Astrocyte of the cerebellum (primary cell): Measurements from ENCODE around the gene PDE7B.

Experiments used
- DNase-seq: peaks from one replicate; pipeline ENCODE4 v3.0.0-alpha.2; 2011; ENCODE audit warnings: low read depth
- H3K4me3 ChIP-seq: 2 replicates; pipeline ENCODE4 v1.5.1; 2011; ENCODE audit warnings: mild to moderate bottlenecking, low read depth, low read length, moderate library complexity
- CTCF ChIP-seq: IDR thresholded peaks from 2 replicates; pipeline ENCODE4 v1.5.1; 2012; ENCODE audit warnings: low read length, low read depth, moderate library complexity, mild to moderate bottlenecking; ENCODE audit errors: missing control alignments
- in situ Hi-C: cut with HindIII; loops from 2 replicates; pipeline ENCODE4 v1.10.0; 2017; ENCODE audit warnings: low sequenced_read_pairs

PDE7B gene

GRCh38 chr6:136030131-136030530 is 178.6 kb downstream of the PDE7B start:
- no peak for DNase-seq
- H3K4me3 ChIP-seq: no peak overlapping the region
- no peak for TF ChIP-seq CTCF
- in situ Hi-C loops: no loop called here

DNA sequence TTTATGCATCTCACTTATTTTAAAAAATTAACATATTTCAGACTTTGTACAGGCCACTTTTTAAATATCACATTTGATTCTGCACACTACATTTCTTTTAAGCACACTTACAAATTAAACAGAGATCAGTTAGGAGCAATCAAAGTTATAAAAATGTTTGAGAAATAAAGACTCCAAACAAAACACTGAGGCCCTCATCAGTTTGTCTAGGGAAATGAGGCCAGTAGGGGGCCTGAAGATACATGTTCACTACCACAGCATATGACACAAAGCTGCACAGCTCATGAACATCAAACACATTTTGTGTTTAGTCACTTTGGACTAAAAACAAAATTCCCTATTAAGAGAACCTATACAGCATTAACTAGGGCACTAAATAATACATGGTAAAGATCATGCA is 180.5 kb downstream of the PDE7B start:
- no peak for DNase-seq
- no peak overlapping the region for H3K4me3 ChIP-seq
- in situ Hi-C loops: no loop called here
- peak; percentile 69 for TF ChIP-seq CTCF

DNA sequence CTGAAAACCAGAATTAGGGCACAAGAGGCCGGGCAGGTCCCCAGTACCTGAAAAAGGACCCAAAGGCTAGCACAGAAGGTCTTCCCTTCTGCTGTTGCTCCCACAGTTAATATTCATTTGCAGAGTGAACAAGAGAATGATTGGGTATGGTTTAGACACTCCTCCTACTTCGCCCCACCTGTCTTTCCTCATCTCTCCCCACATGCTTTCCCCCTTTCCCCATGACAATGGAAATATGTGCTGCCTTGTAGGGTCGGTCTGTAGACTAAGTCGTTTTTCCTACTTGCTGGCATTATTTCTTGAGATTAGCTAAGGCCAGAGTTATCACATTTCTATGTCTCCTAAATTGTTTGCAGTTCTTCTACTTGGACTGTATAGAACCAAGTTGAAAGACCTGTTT is 181.9 kb downstream of the PDE7B start:
- no peak overlapping the region for H3K4me3 ChIP-seq
- in situ Hi-C loops: no loop called here
- DNase-seq: no peak
- TF ChIP-seq CTCF: no peak

GRCh38 chr6:136034422-136034821 is 182.9 kb downstream of the PDE7B start:
- DNase-seq: no peak

DNA sequence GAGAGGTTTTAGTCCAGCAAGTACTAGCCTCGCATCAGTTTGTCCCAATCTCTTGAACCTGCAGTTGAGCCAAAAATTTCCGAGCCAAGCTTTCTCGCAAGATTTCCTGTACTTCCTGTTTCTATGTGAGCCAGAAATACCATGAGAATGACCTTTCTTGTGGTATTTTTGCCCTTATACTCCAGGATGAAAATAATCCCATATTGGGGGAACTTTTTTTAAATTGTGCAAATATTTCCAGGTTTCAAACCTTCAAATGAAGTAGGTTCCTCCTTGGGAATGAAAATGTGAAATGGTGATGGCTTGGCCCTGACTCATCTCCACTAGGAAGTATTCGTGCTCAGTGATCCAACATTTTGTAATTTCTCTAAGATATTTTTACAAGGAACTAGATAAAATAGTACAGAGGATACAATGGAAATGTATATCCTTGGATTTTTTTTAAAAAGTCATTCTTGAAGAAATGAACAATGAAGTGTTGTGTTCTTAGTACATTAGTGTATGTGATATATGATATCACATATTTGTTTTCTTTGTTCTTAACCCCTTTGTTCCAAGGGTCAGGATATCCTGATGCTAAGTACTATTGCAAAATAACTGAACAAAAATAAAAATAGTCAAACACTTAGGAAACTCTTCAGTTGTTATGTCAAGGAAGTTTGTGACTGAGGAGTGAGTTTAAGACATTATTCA is 184.0 kb downstream of the PDE7B start:
- no peak overlapping the region for H3K4me3 ChIP-seq
- no peak for DNase-seq
- no peak for TF ChIP-seq CTCF
- in situ Hi-C loops: no loop called here

More at GRCh38 chr6:136034422-136034821, 182.9 kb downstream of the PDE7B start:
- in situ Hi-C loops: no loop called here
- H3K4me3 ChIP-seq: no peak overlapping the region
- no peak for TF ChIP-seq CTCF

DNA sequence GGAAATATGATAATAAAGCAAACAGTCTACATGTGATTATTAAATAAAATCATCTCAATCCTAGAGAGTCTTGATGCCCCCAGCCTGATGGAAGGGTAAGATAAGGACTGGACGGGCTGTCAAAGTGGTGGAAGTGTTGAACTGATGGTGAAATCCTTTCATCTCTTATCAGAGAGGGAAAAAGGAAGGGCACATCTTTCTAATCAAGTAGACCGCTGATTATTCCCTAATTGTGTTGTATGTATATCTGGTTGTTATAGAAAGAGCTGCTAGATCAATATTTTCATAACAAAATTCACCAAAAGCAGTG is 184.5 kb downstream of the PDE7B start:
- H3K4me3 ChIP-seq: no peak overlapping the region
- no peak for TF ChIP-seq CTCF
- in situ Hi-C loops: no loop called here
- no peak for DNase-seq

DNA sequence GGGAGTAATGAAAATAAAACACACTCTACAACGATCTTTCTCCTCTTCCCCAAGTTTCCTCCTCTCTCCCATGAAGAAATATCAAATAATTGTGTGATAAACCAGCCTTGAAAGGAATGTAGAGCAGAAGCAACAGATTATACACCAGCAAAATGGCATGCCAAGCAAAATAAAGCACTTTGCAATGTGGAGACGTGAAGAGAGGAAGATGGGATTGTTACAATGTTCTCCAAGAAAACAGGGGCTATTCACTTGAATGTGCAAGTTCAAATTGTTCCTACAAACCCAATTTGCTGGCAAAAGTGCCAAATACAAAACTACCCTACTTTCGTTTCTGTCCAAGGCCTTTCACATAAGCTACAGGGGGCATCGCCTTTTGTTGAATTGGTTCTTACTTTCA is 185.1 kb downstream of the PDE7B start:
- in situ Hi-C loops: no loop called here
- DNase-seq: no peak
- H3K4me3 ChIP-seq: no peak overlapping the region
- no peak for TF ChIP-seq CTCF
